Esophagus squamous epithelium (tissue), 5 donors: ENCODE data around the gene MICALL2. TPM values are rescaled to one million over a fixed set of nuclear protein-coding genes. Genes with fewer than 3 reads are reported as not detected.

Experiments used
- DNase-seq: peaks from one replicate; lab custom pipeline; 2025; lab: John Stamatoyannopoulos, UW
- H3K27ac ChIP-seq, 4 donors: fragments of 200-600 bp; sonication (generic); one replicate each; pipeline ENCODE4 v1.5.1; 2016 to 2019; ENCODE audit warnings: mild to moderate bottlenecking in 1 of 4
- H3K27me3 ChIP-seq, 4 donors: fragments of 200-600 bp; sonication (generic); 1 replicate in 3 of 4; 2 replicates in 1 of 4; pipeline versions ENCODE4 v1.5.1 to v1.6.0; 2017 to 2021; ENCODE audit warnings: antibody characterized with exemption in 1 of 4
- H3K36me3 ChIP-seq, 3 donors: fragments of 200-600 bp; sonication (generic); one replicate each; pipeline ENCODE4 v1.5.1; 2016 to 2019
- H3K4me1 ChIP-seq, 3 donors: fragments of 200-600 bp; sonication (generic); one replicate each; pipeline ENCODE4 v1.5.1; 2017 to 2019
- H3K4me3 ChIP-seq, 4 donors: fragments of 200-600 bp; sonication (generic); 1 replicate in 3 of 4; 2 replicates in 1 of 4; pipeline ENCODE4 v1.5.1; 2016 to 2019; ENCODE audit warnings: mild to moderate bottlenecking in 2 of 4, moderate library complexity in 1 of 4
- H3K9me3 ChIP-seq, 3 donors: fragments of 200-600 bp; sonication (generic); one replicate each; pipeline ENCODE4 v1.5.1; 2016 to 2019
- POLR2A ChIP-seq, 4 donors: fragments of 450-650 bp; IDR thresholded peaks; one replicate each; pipeline ENCODE4 v1.6.1; 2017; ENCODE audit warnings: antibody characterized with exemption in 4 of 4, mild to moderate bottlenecking in 4 of 4, moderate library complexity in 3 of 4
- WGBS, 2 donors: methylation state at CpG; one replicate each; pipeline ENCODE4 v1.1.5; 2018; 5-methylcytosine and 5-hydroxymethylcytosine counted together
- intact Hi-C: fragments of 100-400 bp; cut with DNase I; formaldehyde crosslinking; loops from one replicate; pipeline ENCODE4 v1.15.0; 2022
- total RNA-seq, 4 donors: library from RNA; depleted of rRNA; stranded (reverse); fragments of >200 nt; gene quantifications; one replicate each; pipeline ENCODE4 v1.1.0, GENCODE V29; 2016
- TF ChIP-seq, protein P1 (sequence below), 6 experiments: fragments of 450-650 bp in 4 of 6; fragments of 200-600 bp in 2 of 6; sonication (generic) in 2 of 6; IDR thresholded peaks; one replicate each; pipeline ENCODE4 v1.5.1; 2016 to 2019; ENCODE audit warnings: antibody characterized with exemption in 6 of 6, mild to moderate bottlenecking in 4 of 6, moderate library complexity in 4 of 6
- donor health status: DM: yes; HTN: yes; CAD: no.

The MICALL2 gene
- total RNA-seq, 4 donors from 2014 or later, result 14.1 to 17.5 (median 16.5) TPM

DNA sequence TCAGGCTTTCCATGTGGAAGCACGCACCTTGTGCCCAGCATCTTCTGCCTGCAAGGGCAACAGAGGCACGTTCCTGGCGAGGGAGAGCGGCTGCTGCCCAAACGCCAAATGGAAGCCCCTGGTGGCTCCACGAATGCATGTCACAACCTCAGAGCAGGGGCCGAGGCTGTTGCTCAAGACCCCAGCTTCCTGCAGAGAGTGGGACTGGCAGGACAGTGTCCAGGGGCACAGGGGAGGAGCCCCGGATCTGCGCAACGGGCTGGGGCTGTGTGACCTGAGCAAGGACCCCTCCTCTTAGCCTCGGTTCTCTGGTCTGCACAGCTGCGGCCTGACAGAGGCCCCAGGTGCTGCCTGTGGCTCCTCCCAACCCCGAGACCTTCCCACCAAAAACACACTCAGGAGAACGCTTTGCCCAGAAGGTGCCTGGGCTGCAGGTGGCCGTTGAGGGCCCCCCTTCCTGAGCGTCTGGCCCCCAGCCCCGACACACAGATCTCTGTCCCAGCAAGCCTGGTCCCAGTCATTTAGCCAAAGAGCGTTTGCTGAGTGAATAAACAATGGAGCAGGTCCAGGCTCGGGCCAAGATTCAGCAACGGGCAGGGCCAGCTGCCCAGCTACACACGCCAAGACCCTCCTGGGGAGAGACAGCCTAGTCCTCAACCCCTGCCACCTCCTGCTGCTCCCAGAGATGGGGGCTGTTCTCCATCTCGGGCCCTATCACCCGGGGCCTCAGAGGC, 1.2 kb downstream of the MICALL2 start:
- H3K27ac ChIP-seq, result peak overlapping the region; percentile 86 to 96 (median 89)
- DNase-seq, result no peak
- no peak for TF ChIP-seq POLR2A (IDR thresholded peaks at IDR 0.05)
- WGBS, 2 donors, result 23% methylated on average over 11 of the region's 23 CpGs; no CpG with 5 or more reads in 1 of the 2 donors
- intact Hi-C loops, result no loop called here
- peak overlapping the region; percentile 73 to 97 (median 77) for H3K4me3 ChIP-seq
- peaks cover 63 to 95% (median 81%) of the 10 kb centered on the region in 3 donors for H3K4me1 ChIP-seq
- no peaks in the 10 kb centered on the region for H3K9me3 ChIP-seq
- no peaks in the 10 kb centered on the region for H3K27me3 ChIP-seq
- no peaks in the 10 kb centered on the region for H3K36me3 ChIP-seq

DNA sequence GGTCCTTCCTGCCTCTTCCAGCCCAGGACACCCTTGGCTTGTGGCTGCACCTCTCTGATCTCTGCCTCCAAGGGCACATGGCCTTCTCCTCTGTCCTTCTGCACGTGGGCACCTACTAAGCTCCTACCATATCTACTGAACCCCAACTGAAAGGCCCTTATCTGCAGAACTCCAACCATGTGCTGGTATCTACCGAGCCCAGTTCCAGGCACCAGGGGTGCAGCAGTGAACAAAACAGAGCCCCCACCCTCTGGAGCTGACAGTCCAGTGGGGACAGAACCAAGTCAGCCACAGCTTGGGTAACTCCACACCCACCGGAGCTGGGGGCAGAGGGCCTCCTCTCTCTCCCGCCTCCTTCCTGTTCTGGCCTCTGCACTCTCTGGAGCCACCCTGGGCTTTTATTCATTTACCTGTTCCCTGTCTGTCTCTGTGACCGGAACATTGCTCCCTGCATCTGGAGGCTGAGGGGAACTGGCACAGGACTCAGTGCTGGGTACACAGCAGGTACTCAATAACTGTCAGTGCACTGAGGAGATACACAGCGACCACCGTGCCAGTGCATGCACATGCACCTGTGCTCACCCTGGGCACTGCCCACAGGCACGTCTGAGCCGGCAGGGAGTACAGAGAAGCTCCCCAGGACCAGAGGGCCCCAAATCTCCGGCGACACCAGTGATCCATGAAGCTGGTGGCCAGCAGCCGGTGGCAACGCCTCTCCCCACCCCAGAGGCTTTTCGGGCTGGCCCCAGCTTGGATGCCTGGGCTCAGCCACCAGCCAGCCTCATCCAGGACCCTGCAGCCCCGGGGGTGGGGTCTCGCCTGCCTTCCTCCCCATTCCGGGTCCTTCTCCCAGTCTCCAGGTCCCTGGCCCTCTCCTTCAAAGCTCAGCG, 2.0 kb downstream of the MICALL2 start:
- WGBS, 2 donors, result 23 to 35% methylated on average over 6 of the region's 18 CpGs
- H3K4me3 ChIP-seq, result peak overlapping the region; percentile 73 to 97 (median 77)

DNA sequence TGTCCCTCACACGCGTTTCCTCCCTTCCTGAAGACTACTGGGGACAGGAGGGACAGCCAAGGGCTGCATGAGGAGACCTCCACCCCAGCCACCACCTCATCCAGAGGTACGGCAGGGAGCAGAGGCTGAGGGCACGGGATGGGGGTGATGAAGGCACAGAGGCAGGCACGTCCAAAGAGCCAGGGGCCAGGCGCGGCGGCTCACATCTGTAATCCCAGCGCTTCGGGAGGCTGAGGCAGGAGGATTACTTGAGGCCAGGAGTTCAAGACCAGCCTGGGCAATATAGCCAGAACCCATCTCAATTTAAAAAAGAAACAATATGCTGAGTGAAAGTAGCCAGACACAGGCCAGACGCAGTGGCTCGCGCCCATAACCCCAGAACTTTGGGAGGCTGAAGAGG, 3.3 kb downstream of the MICALL2 start:
- peak overlapping the region; percentile 61 to 81 (median 76) for H3K27ac ChIP-seq
- H3K27me3 ChIP-seq, result no peaks in the 10 kb centered on the region
- TF ChIP-seq, protein P1, sequence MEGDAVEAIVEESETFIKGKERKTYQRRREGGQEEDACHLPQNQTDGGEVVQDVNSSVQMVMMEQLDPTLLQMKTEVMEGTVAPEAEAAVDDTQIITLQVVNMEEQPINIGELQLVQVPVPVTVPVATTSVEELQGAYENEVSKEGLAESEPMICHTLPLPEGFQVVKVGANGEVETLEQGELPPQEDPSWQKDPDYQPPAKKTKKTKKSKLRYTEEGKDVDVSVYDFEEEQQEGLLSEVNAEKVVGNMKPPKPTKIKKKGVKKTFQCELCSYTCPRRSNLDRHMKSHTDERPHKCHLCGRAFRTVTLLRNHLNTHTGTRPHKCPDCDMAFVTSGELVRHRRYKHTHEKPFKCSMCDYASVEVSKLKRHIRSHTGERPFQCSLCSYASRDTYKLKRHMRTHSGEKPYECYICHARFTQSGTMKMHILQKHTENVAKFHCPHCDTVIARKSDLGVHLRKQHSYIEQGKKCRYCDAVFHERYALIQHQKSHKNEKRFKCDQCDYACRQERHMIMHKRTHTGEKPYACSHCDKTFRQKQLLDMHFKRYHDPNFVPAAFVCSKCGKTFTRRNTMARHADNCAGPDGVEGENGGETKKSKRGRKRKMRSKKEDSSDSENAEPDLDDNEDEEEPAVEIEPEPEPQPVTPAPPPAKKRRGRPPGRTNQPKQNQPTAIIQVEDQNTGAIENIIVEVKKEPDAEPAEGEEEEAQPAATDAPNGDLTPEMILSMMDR (IDR thresholded peaks at IDR 0.05), result no peak
- no peak for TF ChIP-seq POLR2A (IDR thresholded peaks at IDR 0.05)
- WGBS, 2 donors, result 64 to 91% methylated on average over 9 to 13 of the region's 13 CpGs
- no peak for DNase-seq
- H3K9me3 ChIP-seq, result no peaks in the 10 kb centered on the region
- H3K4me3 ChIP-seq, result peak overlapping the region in 3 of 4 donors; percentile 29 to 47 (median 32)
- intact Hi-C loops, result no loop called here
- H3K36me3 ChIP-seq, result no peaks in the 10 kb centered on the region
- peaks cover 74 to 95% (median 86%) of the 10 kb centered on the region in 3 donors for H3K4me1 ChIP-seq

More for the DNA sequence above, 2.0 kb downstream of the MICALL2 start:
- Histone ChIP-seq H3K36me3 (no peaks in the 10 kb centered on the region), H3K4me1 (peaks cover 71 to 95% (median 83%) of the 10 kb centered on the region in 3 donors), H3K9me3 (no peaks in the 10 kb centered on the region), H3K27ac (peak overlapping the region in 2 of 4 donors; percentile 86 to 91), H3K27me3 (no peaks in the 10 kb centered on the region)
- TF ChIP-seq POLR2A (IDR thresholded peaks at IDR 0.05), result no peak
- TF ChIP-seq, protein P1 (IDR thresholded peaks at IDR 0.05), result no peak
- no peak for DNase-seq
- intact Hi-C loops, result no loop called here

DNA sequence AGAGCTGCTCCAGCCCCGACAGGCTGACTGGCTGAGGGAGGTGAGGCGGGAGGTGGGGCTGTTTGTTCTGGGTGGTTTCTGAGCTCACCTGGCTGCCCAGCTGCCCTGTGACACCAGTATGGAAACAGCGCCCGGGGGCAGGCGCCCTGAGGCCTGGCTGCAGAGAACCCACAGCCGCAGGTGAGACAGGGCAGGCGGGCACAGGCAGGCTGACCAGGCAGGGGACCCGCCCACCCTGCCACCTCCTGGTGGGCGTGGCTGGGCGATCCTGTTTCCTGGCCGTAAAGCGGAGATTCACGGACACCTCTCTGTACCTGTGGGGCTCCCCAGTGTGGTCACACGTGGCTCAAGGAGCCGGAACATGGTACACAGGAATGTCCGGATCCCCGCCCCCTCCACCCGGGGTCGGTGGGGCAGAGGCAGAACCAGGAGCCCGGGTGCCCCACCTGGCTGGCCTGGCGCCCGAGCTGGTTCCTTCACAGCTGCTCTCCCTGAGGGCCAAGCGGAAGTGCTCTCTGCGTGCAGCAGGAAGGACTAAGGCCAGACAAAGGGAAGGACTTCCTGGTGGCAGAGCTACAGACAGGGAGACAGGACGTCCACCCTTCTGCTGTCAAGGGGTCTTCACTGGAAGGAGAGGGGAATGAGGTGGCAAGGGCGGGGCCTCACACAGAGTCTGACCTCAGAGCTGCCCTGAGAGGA, 3.9 kb downstream of the MICALL2 start:
- TF ChIP-seq, protein P1 (IDR thresholded peaks at IDR 0.05), result no peak
- peak in 1 of 4 donors; percentile 7 for TF ChIP-seq POLR2A (IDR thresholded peaks at IDR 0.05)
- H3K4me1 ChIP-seq, result peaks cover 69 to 95% (median 85%) of the 10 kb centered on the region in 3 donors
- 25% methylated on average over 1 of the region's 26 CpGs; no CpG with 5 or more reads in 1 of the 2 donors for WGBS, 2 donors
- no peaks in the 10 kb centered on the region for H3K9me3 ChIP-seq
- intact Hi-C loops, result no loop called here
- no peak for DNase-seq
- peak overlapping the region; percentile 61 to 81 (median 76) for H3K27ac ChIP-seq
- H3K27me3 ChIP-seq, result no peaks in the 10 kb centered on the region
- peak overlapping the region; percentile 9 to 47 (median 30) for H3K4me3 ChIP-seq
- H3K36me3 ChIP-seq, result no peaks in the 10 kb centered on the region

DNA sequence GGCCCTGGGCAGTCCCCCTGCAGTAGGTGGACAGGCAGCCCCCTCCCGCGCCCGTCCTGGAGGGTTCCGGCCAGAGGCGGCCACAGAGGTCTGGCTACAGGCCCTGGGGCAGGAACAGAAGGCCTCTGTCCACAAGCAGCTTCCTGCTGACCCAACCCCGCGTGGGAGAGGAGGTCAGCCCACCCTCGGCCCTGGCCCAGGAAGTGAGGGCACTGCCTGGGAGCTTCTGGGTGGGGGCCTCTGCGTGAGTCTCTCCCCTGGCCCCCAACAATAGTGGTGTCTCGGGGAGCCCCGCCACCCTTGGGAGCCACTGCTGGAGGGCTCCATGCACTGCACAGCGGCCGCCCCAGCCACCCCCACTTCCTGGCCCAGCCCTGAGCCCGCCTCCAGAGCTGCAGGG, 4.7 kb downstream of the MICALL2 start:
- 40% methylated on average over 1 of the region's 14 CpGs; no CpG with 5 or more reads in 1 of the 2 donors for WGBS, 2 donors
- intact Hi-C loops, result no loop called here

More for the DNA sequence above, 4.7 kb downstream of the MICALL2 start:
- Histone ChIP-seq H3K4me3 (peak overlapping the region in 3 of 4 donors; percentile 29 to 47 (median 32)), H3K27ac (peak overlapping the region; percentile 61 to 81 (median 76)), H3K4me1 (peaks cover 62 to 96% (median 87%) of the 10 kb centered on the region in 3 donors), H3K36me3 (peaks cover 0 to 6% (median 0%) of the 10 kb centered on the region in 3 donors), H3K9me3 (no peaks in the 10 kb centered on the region), H3K27me3 (no peaks in the 10 kb centered on the region)
- no peak for TF ChIP-seq POLR2A (IDR thresholded peaks at IDR 0.05)
- TF ChIP-seq, protein P1 (IDR thresholded peaks at IDR 0.05), result no peak
- no peak for DNase-seq
